Urinary bladder (tissue), 4 donors: ENCODE results near the gene FOXD4L3. TPM values are rescaled to one million over a fixed set of nuclear protein-coding genes. Genes with fewer than 3 reads are reported as not detected.
"Not testable (repeated sequence)": the region's sequence is repeated elsewhere in the genome, so short reads cannot be mapped to it uniquely, and the experiment has no call there.

Source experiments
- DNase-seq: peaks from one replicate; pipeline ENCODE4 v3.0.0-alpha.2; 2015; ENCODE audit errors: extremely low spot score
- H3K27ac ChIP-seq: one replicate; pipeline ENCODE4 v1.5.1; 2013; ENCODE audit warnings: low read depth, mild to moderate bottlenecking, moderate library complexity
- H3K36me3 ChIP-seq: one replicate; pipeline ENCODE4 v1.6.1; 2013; ENCODE audit warnings: mild to moderate bottlenecking, moderate library complexity; ENCODE audit not compliant: insufficient read depth
- H3K4me1 ChIP-seq: one replicate; pipeline ENCODE4 v1.6.1; 2013; ENCODE audit warnings: mild to moderate bottlenecking, moderate library complexity; ENCODE audit not compliant: insufficient read depth
- H3K4me3 ChIP-seq: one replicate; pipeline ENCODE4 v1.5.1; 2013; ENCODE audit warnings: low read depth, low read length
- WGBS: extraction: QIAGEN DNeasy Blood & Tissue Kit; methylation state at CpG from one replicate; pipeline ENCODE4 v1.1.7; 2013; 5-methylcytosine and 5-hydroxymethylcytosine counted together
- polyA plus RNA-seq: library from polyadenylated mRNA; stranded (reverse); fragments of 200-250 nt; gene quantifications from one replicate; pipeline ENCODE4 v1.2.3, GENCODE V29; 2013
- total RNA-seq: library from RNA; depleted of rRNA; stranded (reverse); fragments of >200 nt; gene quantifications from one replicate; pipeline ENCODE4 v1.2.3, GENCODE V29; 2014
- donor health status: healthy with polysubstance abuse.
- donor health status: healthy.

FOXD4L3 gene
- total and polyA plus RNA-seq, 2 donors, result not detected

- H3K4me1 ChIP-seq, H3K27ac ChIP-seq, H3K4me3 ChIP-seq, DNase-seq, H3K36me3 ChIP-seq: not testable (repeated sequence)
- 81% methylated on average over 7 of the region's 11 CpGs for WGBS
Observed at GRCh38 chr9:68330531-68331173, 28.0 kb downstream of the FOXD4L3 start.

DNA sequence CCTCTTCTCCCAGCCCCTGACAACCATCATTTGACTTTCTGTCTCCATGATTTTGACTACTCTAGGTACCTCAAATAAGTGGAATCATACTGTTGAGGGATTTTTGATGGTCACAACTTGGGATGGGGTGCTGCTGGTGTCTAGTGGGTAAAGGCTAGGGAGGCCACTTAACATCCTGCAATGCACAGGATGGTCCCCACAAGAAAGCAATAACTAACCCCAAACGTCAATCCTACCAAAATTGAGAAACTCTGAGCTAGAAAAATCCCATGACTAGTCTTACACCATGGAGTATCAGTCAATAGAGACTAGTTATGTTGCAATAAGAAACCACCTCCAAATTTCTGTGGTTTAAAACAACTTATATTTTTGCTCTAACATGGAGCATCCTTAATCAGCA lies 29.5 kb downstream of the FOXD4L3 start:
- 89% methylated on average over 1 of the region's 1 CpG for WGBS
- not testable (repeated sequence) for DNase-seq, H3K4me1 ChIP-seq, H3K36me3 ChIP-seq, H3K4me3 ChIP-seq, H3K27ac ChIP-seq

DNA sequence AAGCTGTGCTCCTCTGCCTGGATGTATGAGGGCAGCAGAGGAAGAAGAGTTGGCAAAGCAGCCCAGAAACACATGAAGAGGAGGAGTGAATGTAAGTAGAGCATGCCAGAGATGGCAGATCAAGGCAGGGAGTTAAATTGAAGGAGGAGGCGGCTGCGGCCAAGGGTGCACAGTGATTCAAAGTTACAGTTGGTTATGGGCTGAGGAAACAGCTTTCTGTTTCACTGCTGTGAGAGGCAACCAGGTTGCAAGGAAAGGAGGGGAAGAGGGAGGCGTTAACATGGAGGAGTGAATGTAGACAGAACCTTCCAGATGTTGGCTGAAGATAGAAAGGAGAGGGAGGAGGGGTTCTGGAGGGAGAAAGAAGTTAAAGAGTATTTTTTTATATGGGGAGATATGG lies 33.3 kb downstream of the FOXD4L3 start:
- H3K36me3 ChIP-seq, DNase-seq, H3K27ac ChIP-seq, H3K4me3 ChIP-seq, H3K4me1 ChIP-seq: not testable (repeated sequence)
- WGBS, result 63% methylated on average over 2 of the region's 3 CpGs

- not testable (repeated sequence) for DNase-seq, H3K36me3 ChIP-seq, H3K4me3 ChIP-seq, H3K27ac ChIP-seq, H3K4me1 ChIP-seq
- WGBS, result 29% methylated on average over 5 of the region's 10 CpGs
Observed at GRCh38 chr9:68336639-68337339, 34.1 kb downstream of the FOXD4L3 start.

GRCh38 chr9:68338000-68338399 lies 35.3 kb downstream of the FOXD4L3 start:
- not testable (repeated sequence) for H3K4me1 ChIP-seq, DNase-seq, H3K4me3 ChIP-seq, H3K36me3 ChIP-seq, H3K27ac ChIP-seq
- 93% methylated on average over 7 of the region's 7 CpGs for WGBS

DNA sequence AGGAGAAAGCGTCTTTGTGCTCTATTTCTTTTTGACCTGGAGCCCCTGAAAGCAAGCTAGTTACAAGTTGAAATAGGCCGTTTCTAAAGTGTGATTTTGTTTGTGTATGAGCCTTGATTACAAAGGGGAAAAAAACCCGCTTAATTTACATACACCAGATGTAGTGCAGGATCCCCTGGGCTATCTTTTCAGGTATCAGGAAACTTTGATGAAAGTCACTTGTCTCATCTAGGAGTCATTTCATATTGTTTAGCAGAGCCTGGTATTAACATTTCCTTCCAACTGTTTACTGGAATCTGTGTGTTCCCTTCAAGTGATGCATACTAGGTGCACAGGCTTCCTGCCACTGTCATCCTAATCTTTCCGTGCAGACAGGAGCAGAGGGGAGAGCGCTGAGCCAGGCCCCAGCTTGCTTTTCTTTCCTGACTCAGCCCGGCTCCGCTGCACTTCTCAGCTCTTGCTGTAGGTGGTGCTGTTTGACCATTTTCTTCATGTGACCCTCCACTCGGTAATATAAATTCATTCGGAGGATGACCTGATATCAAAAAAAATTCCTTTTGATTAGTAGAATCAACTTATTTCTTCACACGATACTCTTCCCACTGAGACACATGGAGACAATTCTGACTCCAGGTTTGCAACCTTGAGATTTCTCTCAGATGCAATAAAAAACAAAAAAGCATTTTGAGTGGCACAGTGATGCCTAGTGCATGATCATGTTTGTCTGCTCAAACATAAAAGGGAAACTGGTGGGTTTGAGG lies 39.8 kb downstream of the FOXD4L3 start:
- DNase-seq, H3K36me3 ChIP-seq, H3K27ac ChIP-seq, H3K4me3 ChIP-seq, H3K4me1 ChIP-seq: not testable (repeated sequence)
- WGBS, result 11% methylated on average over 4 of the region's 10 CpGs

DNA sequence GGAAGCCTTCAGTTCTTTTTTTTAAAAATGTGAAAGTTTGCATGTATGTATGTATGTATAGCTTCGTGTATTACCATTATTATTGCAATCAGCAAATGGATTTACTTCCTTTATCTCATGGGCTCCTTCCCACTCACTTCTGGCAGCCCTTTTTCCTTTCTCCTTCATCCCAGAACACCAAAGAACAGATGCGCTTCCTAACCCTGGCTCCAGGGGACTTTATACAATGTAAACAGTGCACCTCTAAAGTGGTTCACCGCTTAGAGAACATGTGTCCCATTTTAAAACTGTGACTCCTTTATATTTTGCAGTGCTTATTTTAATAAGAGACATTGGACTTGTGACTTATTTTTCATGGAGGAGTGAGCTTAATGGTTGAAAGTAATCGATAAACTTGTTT lies 40.6 kb downstream of the FOXD4L3 start:
- not testable (repeated sequence) for H3K36me3 ChIP-seq, H3K27ac ChIP-seq, DNase-seq, H3K4me3 ChIP-seq, H3K4me1 ChIP-seq
- WGBS, result 33% methylated on average over 3 of the region's 4 CpGs

DNA sequence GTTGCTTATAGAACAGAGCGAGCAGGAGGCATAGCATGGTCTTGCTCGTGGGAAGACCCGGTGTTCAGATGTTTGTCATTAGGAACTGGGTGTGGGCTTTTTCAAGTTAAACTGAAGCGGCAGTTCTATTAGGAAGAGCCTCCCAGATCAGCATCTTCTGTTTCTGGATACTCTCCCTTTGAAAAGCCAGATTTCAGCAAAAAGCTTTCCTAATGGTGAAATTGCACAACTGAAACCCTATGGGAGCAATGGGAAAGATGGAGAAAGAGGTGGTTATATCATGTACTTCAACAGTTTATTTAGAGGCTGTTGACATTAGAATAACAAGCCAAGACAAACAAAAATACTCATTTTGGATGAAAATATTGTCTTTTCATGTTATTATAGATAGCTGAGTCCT lies 41.3 kb downstream of the FOXD4L3 start:
- not testable (repeated sequence) for H3K36me3 ChIP-seq, H3K4me1 ChIP-seq, H3K4me3 ChIP-seq, DNase-seq, H3K27ac ChIP-seq
- WGBS, result 22% methylated on average over 3 of the region's 4 CpGs

DNA sequence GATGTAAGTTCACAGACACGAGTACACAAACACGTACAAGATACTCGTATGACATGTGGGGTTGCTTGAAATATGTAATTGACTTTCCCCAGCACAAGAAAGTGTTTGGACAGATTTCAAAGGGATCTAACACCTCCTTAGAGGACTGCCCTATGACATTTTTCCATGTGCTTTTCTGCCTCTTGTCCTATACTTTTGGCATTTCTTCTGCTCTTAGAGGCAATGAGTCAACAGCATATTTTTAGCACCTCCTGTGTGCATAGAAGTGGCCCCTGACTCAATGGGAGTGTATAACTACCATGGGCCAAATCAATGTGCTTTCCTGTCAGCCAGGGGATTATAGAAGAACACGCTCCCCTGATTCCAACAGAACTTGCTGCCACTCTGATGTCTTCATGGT lies 49.0 kb downstream of the FOXD4L3 start:
- DNase-seq, H3K4me1 ChIP-seq, H3K4me3 ChIP-seq, H3K36me3 ChIP-seq, H3K27ac ChIP-seq: not testable (repeated sequence)
- WGBS, result 74% methylated on average over 4 of the region's 4 CpGs

Other genes starting within 250 kb of the FOXD4L3 start
- 44.4 TPM for gene ZNG1C, start 60.9 kb upstream of the FOXD4L3 start, total RNA-seq
- gene ZNG1C, start 60.9 kb upstream of the FOXD4L3 start, polyA plus RNA-seq, result 10.7 TPM
- 206 TPM for gene PGM5, start 53.7 kb downstream of the FOXD4L3 start, total RNA-seq
- 491 TPM for gene PGM5, start 53.7 kb downstream of the FOXD4L3 start, polyA plus RNA-seq
- gene TMEM252, start 238.0 kb downstream of the FOXD4L3 start, total RNA-seq, result not detected
- 0.24 TPM for gene TMEM252, start 238.0 kb downstream of the FOXD4L3 start, polyA plus RNA-seq